Germinal center (tissue), 1 donor: ENCODE results near the gene SEMA7A.
A peak's percentile ranks its signal among the peaks of the same experiment; 100 is the strongest.

ENCODE experiments used
- DNase-seq: peaks from one replicate; pipeline ENCODE4 v3.0.0; 2012; ENCODE audit warnings: mixed read lengths, low spot score

Gene SEMA7A

GRCh38 chr15:74387141-74387541, 46.6 kb downstream of the SEMA7A start:
- DNase-seq: peak; percentile 57

GRCh38 chr15:74386496-74387140, 47.1 kb downstream of the SEMA7A start:
- no peak for DNase-seq

- DNase-seq: no peak
Measured at GRCh38 chr15:74385733-74386132, 48.0 kb downstream of the SEMA7A start.

GRCh38 chr15:74384881-74385643, 48.7 kb downstream of the SEMA7A start:
- DNase-seq: peak; percentile 86

GRCh38 chr15:74384566-74384880, 49.2 kb downstream of the SEMA7A start:
- DNase-seq: no peak

- peak; percentile 85 for DNase-seq
Measured at GRCh38 chr15:74383695-74384565, 49.8 kb downstream of the SEMA7A start.

GRCh38 chr15:74383286-74383685, 50.5 kb downstream of the SEMA7A start:
- no peak for DNase-seq

- DNase-seq: peak; percentile 84
Measured at GRCh38 chr15:74382004-74382816, 51.5 kb downstream of the SEMA7A start.

GRCh38 chr15:74381481-74381880, 52.3 kb downstream of the SEMA7A start:
- DNase-seq: no peak

GRCh38 chr15:74381190-74381453, 52.6 kb downstream of the SEMA7A start:
- DNase-seq: no peak

GRCh38 chr15:74380361-74381189, 53.2 kb downstream of the SEMA7A start:
- DNase-seq: no peak

GRCh38 chr15:74378848-74379247, 54.9 kb downstream of the SEMA7A start:
- DNase-seq: no peak

- DNase-seq: no peak
Measured at GRCh38 chr15:74377831-74378766, 55.7 kb downstream of the SEMA7A start.

- no peak for DNase-seq
Measured at GRCh38 chr15:74376825-74377581, 56.8 kb downstream of the SEMA7A start.

- no peak for DNase-seq
Measured at GRCh38 chr15:74376226-74376625, 57.5 kb downstream of the SEMA7A start.

- peak; percentile 79 for DNase-seq
Measured at GRCh38 chr15:74375303-74375693, 58.5 kb downstream of the SEMA7A start.

- DNase-seq: no peak
Measured at GRCh38 chr15:74374648-74375302, 59.0 kb downstream of the SEMA7A start.

- peak; percentile 99 for DNase-seq
Measured at GRCh38 chr15:74373731-74374647, 59.8 kb downstream of the SEMA7A start.
